GM23338 (cell line): ENCODE data around the gene HLA-DOB. TPM values are rescaled to one million over a fixed set of nuclear protein-coding genes. Genes with fewer than 3 reads are reported as not detected.

ENCODE experiments used
- ATAC-seq: fragments of 200-7000 bp; cut with Tn5 transposase; 3 replicates; pipeline ENCODE4 v1.9.1; 2020
- DNase-seq: peaks from one replicate; pipeline ENCODE4 v3.0.0-alpha.2; 2015; ENCODE audit warnings: low spot score
- H2AFZ ChIP-seq: fragments of 200-600 bp; sonication (generic); 2 replicates; pipeline ENCODE4 v1.8.0; 2016; ENCODE audit warnings: antibody characterized with exemption, mild to moderate bottlenecking, moderate library complexity
- H3F3A ChIP-seq: fragments of 200-600 bp; sonication (generic); replicated peaks from 2 replicates; pipeline ENCODE4 v1.8.0; 2017; ENCODE audit warnings: antibody characterized with exemption, mixed run types, low read depth
- H3K27ac ChIP-seq: fragments of 200-600 bp; sonication (generic); 2 replicates; pipeline ENCODE4 v1.6.1; 2016; ENCODE audit warnings: low read depth
- H3K27me3 ChIP-seq: fragments of 200-600 bp; sonication (generic); 2 replicates; pipeline ENCODE4 v1.8.0; 2016; ENCODE audit warnings: mild to moderate bottlenecking, mixed run types, moderate library complexity; ENCODE audit not compliant: insufficient read depth
- H3K36me3 ChIP-seq: fragments of 200-600 bp; sonication (generic); 2 replicates; pipeline ENCODE4 v1.8.0; 2016; ENCODE audit warnings: mild to moderate bottlenecking; ENCODE audit not compliant: insufficient read depth
- H3K4me1 ChIP-seq: fragments of 200-600 bp; sonication (generic); 2 replicates; pipeline ENCODE4 v1.8.0; 2016; ENCODE audit warnings: mild to moderate bottlenecking, moderate library complexity; ENCODE audit not compliant: insufficient read depth
- H3K4me2 ChIP-seq: fragments of 200-600 bp; sonication (generic); 2 replicates; pipeline ENCODE4 v1.7.1; 2017; ENCODE audit warnings: mixed run types
- H3K4me3 ChIP-seq: fragments of 200-600 bp; sonication (generic); 2 replicates; pipeline ENCODE4 v1.6.1; 2016; ENCODE audit warnings: mixed run types
- H3K79me2 ChIP-seq: fragments of 200-600 bp; sonication (generic); replicated peaks from 2 replicates; pipeline ENCODE4 v1.8.0; 2017; ENCODE audit warnings: mild to moderate bottlenecking; ENCODE audit not compliant: insufficient read depth
- H3K9me2 ChIP-seq: fragments of 200-600 bp; sonication (generic); 2 replicates; pipeline ENCODE4 v1.8.0; 2017; ENCODE audit not compliant: insufficient read depth
- H4K20me1 ChIP-seq: fragments of 200-600 bp; sonication (generic); replicated peaks from 2 replicates; pipeline ENCODE4 v1.8.0; 2017; ENCODE audit warnings: mild to moderate bottlenecking; ENCODE audit not compliant: insufficient read depth
- H3K27ac Mint-ChIP-seq: 2 replicates; pipeline ENCODE4 v1.8.0; 2020; ENCODE audit warnings: inconsistent platforms, mild to moderate bottlenecking, moderate library complexity, mixed read lengths
- H3K27me3 Mint-ChIP-seq: 3 replicates; pipeline ENCODE4 v1.8.0; 2022; ENCODE audit warnings: low read depth, mild to moderate bottlenecking, moderate library complexity, mixed read lengths, inconsistent platforms; ENCODE audit not compliant: insufficient read depth, poor library complexity
- H3K36me3 Mint-ChIP-seq: 3 replicates; pipeline ENCODE4 v1.8.0; 2021; ENCODE audit warnings: low read depth, mild to moderate bottlenecking, inconsistent platforms, moderate library complexity, mixed read lengths
- H3K4me1 Mint-ChIP-seq: 3 replicates; pipeline ENCODE4 v1.8.0; 2020; ENCODE audit warnings: mild to moderate bottlenecking, inconsistent platforms, mixed read lengths
- H3K4me3 Mint-ChIP-seq: 3 replicates; pipeline ENCODE4 v1.8.0; 2021; ENCODE audit warnings: moderate library complexity, mild to moderate bottlenecking, inconsistent platforms, mixed read lengths
- H3K9me3 Mint-ChIP-seq: 3 replicates; pipeline ENCODE4 v1.8.0; 2020; ENCODE audit warnings: moderate library complexity, mild to moderate bottlenecking, inconsistent platforms, mixed read lengths
- CREB1 ChIP-seq: fragments of 250-450 bp; sonication (Bioruptor Pico); IDR thresholded peaks from 2 replicates; pipeline ENCODE4 v1.5.0; 2020; ENCODE audit warnings: low read depth, mild to moderate bottlenecking, moderate library complexity
- EZH2 ChIP-seq: fragments of 200-600 bp; sonication (generic); IDR thresholded peaks from one replicate; pipeline ENCODE4 v1.8.0; 2017; ENCODE audit warnings: antibody characterized with exemption, mild to moderate bottlenecking, low read depth; ENCODE audit not compliant: unreplicated experiment
- EZH2phosphoT487 ChIP-seq: fragments of 200-600 bp; sonication (generic); IDR thresholded peaks from one replicate; pipeline ENCODE4 v1.8.1; 2018; ENCODE audit warnings: antibody characterized with exemption; ENCODE audit not compliant: unreplicated experiment
- JUNB ChIP-seq: IDR thresholded peaks from one replicate; pipeline ENCODE4 v1.6.1; 2016; ENCODE audit warnings: antibody characterized with exemption; ENCODE audit not compliant: unreplicated experiment
- NANOG ChIP-seq: IDR thresholded peaks from 2 replicates; pipeline ENCODE4 v1.6.1; 2016; ENCODE audit warnings: antibody characterized with exemption, borderline replicate concordance
- POLR2AphosphoS5 ChIP-seq: IDR thresholded peaks from 2 replicates; pipeline ENCODE4 v1.6.1; 2016; ENCODE audit warnings: antibody characterized with exemption, low read depth
- STAT1 ChIP-seq: IDR thresholded peaks from one replicate; pipeline ENCODE4 v1.6.1; 2016; ENCODE audit warnings: antibody characterized with exemption; ENCODE audit not compliant: unreplicated experiment
- ZNF114 ChIP-seq: fragments of 250-450 bp; sonication (Bioruptor Pico); IDR thresholded peaks from 2 replicates; pipeline ENCODE4 v1.5.0; 2020; ENCODE audit warnings: mild to moderate bottlenecking, moderate library complexity
- ZNF331 ChIP-seq: fragments of 250-450 bp; sonication (Bioruptor Pico); IDR thresholded peaks from 2 replicates; pipeline ENCODE4 v1.5.0; 2020; ENCODE audit warnings: low read depth, mild to moderate bottlenecking, moderate library complexity
- polyA plus RNA-seq: library from polyadenylated mRNA; unstranded; fragments of >200 nt; fragmentation: Nextera tagmentation; extraction: Ambion mirVana; gene quantifications from 2 replicates; pipeline ENCODE4 v1.2.1, GENCODE V29; 2016
- total RNA-seq: library from RNA; depleted of rRNA; stranded (reverse); fragments of >200 nt; shearing (Covaris generic); gene quantifications from 2 replicates; pipeline ENCODE4 v1.2.3, GENCODE V29; 2014
- TF ChIP-seq, protein P1 (sequence below): fragments of 250-450 bp; sonication (Bioruptor Pico); IDR thresholded peaks from 2 replicates; pipeline ENCODE4 v1.5.0; 2020; ENCODE audit warnings: mild to moderate bottlenecking, moderate library complexity
- TF ChIP-seq, protein P2 (sequence below): IDR thresholded peaks from 2 replicates; pipeline ENCODE4 v1.6.1; 2016; ENCODE audit warnings: antibody characterized with exemption
- TF ChIP-seq, protein P3 (sequence below): IDR thresholded peaks from one replicate; pipeline ENCODE4 v1.6.1; 2018; ENCODE audit warnings: antibody characterized with exemption; ENCODE audit not compliant: unreplicated experiment
- TF ChIP-seq, protein P4 (sequence below), 2 experiments: fragments of 200-600 bp in 1 of 2; sonication (generic) in 1 of 2; conservative IDR thresholded peaks; 2 replicates each; pipeline versions ENCODE4 v1.5.1 to v1.6.1; 2016 to 2017; ENCODE audit warnings: antibody characterized with exemption in 2 of 2, low read depth in 2 of 2, mild to moderate bottlenecking in 2 of 2, moderate library complexity in 1 of 2

Gene HLA-DOB
- total and polyA plus RNA-seq, 2 experiments from 2014 or later: not detected

DNA sequence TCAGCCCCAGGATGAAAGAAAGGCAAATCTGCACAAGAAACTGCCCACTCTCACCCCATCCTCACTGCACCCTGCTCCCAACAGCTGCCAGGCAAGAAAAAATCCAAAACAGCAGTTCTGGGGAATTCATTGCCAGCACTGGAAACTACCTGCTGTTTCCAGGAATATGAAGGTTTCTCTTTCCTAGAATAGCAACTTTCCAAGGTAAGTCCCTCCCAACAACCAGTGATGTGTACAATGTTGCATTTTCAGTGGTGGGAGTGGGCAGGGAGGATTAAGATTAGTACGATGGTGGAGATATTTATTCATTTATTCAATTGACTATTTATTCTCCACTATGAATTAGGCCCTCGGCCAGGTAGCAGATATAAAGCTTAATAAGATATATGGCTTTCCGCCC lies 10.2 kb upstream of the HLA-DOB start:
- Mint-ChIP-seq H3K9me3 (no peaks in the 10 kb centered on the region), H3K36me3 (peaks cover 3% of the 10 kb centered on the region; the same call in 1 of the 3 replicates), H3K4me3 (no peak overlapping the region), H3K27ac (no peak overlapping the region), H3K27me3 (no peaks in the 10 kb centered on the region), H3K4me1 (peaks cover 11% of the 10 kb centered on the region; the same call in 2 of the 3 replicates)
- 0 out of 2 replicates have a peak, but pooled peaks cover 3% of the 10 kb centered on the region for H3K36me3 ChIP-seq
- H3K79me2 ChIP-seq: no peaks in the 10 kb centered on the region
- 0 out of 2 replicates have a peak, but pooled peaks cover 6% of the 10 kb centered on the region for H4K20me1 ChIP-seq
- TF ChIP-seq, protein P1, sequence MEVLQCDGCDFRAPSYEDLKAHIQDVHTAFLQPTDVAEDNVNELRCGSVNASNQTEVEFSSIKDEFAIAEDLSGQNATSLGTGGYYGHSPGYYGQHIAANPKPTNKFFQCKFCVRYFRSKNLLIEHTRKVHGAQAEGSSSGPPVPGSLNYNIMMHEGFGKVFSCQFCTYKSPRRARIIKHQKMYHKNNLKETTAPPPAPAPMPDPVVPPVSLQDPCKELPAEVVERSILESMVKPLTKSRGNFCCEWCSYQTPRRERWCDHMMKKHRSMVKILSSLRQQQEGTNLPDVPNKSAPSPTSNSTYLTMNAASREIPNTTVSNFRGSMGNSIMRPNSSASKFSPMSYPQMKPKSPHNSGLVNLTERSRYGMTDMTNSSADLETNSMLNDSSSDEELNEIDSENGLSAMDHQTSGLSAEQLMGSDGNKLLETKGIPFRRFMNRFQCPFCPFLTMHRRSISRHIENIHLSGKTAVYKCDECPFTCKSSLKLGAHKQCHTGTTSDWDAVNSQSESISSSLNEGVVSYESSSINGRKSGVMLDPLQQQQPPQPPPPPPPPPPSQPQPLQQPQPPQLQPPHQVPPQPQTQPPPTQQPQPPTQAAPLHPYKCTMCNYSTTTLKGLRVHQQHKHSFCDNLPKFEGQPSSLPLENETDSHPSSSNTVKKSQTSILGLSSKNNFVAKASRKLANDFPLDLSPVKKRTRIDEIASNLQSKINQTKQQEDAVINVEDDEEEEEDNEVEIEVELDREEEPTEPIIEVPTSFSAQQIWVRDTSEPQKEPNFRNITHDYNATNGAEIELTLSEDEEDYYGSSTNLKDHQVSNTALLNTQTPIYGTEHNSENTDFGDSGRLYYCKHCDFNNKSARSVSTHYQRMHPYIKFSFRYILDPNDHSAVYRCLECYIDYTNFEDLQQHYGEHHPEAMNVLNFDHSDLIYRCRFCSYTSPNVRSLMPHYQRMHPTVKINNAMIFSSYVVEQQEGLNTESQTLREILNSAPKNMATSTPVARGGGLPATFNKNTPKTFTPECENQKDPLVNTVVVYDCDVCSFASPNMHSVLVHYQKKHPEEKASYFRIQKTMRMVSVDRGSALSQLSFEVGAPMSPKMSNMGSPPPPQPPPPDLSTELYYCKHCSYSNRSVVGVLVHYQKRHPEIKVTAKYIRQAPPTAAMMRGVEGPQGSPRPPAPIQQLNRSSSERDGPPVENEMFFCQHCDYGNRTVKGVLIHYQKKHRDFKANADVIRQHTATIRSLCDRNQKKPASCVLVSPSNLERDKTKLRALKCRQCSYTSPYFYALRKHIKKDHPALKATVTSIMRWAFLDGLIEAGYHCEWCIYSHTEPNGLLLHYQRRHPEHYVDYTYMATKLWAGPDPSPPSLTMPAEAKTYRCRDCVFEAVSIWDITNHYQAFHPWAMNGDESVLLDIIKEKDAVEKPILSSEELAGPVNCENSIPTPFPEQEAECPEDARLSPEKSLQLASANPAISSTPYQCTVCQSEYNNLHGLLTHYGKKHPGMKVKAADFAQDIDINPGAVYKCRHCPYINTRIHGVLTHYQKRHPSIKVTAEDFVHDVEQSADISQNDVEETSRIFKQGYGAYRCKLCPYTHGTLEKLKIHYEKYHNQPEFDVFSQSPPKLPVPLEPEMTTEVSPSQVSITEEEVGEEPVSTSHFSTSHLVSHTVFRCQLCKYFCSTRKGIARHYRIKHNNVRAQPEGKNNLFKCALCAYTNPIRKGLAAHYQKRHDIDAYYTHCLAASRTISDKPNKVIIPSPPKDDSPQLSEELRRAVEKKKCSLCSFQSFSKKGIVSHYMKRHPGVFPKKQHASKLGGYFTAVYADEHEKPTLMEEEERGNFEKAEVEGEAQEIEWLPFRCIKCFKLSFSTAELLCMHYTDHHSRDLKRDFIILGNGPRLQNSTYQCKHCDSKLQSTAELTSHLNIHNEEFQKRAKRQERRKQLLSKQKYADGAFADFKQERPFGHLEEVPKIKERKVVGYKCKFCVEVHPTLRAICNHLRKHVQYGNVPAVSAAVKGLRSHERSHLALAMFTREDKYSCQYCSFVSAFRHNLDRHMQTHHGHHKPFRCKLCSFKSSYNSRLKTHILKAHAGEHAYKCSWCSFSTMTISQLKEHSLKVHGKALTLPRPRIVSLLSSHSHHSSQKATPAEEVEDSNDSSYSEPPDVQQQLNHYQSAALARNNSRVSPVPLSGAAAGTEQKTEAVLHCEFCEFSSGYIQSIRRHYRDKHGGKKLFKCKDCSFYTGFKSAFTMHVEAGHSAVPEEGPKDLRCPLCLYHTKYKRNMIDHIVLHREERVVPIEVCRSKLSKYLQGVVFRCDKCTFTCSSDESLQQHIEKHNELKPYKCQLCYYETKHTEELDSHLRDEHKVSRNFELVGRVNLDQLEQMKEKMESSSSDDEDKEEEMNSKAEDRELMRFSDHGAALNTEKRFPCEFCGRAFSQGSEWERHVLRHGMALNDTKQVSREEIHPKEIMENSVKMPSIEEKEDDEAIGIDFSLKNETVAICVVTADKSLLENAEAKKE (CRISPR knock-in tag): no peak
- no peak for TF ChIP-seq JUNB
- TF ChIP-seq POLR2AphosphoS5: no peak
- no peak for TF ChIP-seq NANOG
- TF ChIP-seq, protein P2, sequence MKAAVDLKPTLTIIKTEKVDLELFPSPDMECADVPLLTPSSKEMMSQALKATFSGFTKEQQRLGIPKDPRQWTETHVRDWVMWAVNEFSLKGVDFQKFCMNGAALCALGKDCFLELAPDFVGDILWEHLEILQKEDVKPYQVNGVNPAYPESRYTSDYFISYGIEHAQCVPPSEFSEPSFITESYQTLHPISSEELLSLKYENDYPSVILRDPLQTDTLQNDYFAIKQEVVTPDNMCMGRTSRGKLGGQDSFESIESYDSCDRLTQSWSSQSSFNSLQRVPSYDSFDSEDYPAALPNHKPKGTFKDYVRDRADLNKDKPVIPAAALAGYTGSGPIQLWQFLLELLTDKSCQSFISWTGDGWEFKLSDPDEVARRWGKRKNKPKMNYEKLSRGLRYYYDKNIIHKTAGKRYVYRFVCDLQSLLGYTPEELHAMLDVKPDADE: no peak
- TF ChIP-seq, protein P3, sequence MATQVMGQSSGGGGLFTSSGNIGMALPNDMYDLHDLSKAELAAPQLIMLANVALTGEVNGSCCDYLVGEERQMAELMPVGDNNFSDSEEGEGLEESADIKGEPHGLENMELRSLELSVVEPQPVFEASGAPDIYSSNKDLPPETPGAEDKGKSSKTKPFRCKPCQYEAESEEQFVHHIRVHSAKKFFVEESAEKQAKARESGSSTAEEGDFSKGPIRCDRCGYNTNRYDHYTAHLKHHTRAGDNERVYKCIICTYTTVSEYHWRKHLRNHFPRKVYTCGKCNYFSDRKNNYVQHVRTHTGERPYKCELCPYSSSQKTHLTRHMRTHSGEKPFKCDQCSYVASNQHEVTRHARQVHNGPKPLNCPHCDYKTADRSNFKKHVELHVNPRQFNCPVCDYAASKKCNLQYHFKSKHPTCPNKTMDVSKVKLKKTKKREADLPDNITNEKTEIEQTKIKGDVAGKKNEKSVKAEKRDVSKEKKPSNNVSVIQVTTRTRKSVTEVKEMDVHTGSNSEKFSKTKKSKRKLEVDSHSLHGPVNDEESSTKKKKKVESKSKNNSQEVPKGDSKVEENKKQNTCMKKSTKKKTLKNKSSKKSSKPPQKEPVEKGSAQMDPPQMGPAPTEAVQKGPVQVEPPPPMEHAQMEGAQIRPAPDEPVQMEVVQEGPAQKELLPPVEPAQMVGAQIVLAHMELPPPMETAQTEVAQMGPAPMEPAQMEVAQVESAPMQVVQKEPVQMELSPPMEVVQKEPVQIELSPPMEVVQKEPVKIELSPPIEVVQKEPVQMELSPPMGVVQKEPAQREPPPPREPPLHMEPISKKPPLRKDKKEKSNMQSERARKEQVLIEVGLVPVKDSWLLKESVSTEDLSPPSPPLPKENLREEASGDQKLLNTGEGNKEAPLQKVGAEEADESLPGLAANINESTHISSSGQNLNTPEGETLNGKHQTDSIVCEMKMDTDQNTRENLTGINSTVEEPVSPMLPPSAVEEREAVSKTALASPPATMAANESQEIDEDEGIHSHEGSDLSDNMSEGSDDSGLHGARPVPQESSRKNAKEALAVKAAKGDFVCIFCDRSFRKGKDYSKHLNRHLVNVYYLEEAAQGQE: no peak
- no peak for TF ChIP-seq ZNF114 (CRISPR knock-in tag)
- no peak for TF ChIP-seq STAT1
- no peak for TF ChIP-seq EZH2
- no peak for TF ChIP-seq ZNF331
- TF ChIP-seq EZH2phosphoT487: no peak
- TF ChIP-seq, protein P4, sequence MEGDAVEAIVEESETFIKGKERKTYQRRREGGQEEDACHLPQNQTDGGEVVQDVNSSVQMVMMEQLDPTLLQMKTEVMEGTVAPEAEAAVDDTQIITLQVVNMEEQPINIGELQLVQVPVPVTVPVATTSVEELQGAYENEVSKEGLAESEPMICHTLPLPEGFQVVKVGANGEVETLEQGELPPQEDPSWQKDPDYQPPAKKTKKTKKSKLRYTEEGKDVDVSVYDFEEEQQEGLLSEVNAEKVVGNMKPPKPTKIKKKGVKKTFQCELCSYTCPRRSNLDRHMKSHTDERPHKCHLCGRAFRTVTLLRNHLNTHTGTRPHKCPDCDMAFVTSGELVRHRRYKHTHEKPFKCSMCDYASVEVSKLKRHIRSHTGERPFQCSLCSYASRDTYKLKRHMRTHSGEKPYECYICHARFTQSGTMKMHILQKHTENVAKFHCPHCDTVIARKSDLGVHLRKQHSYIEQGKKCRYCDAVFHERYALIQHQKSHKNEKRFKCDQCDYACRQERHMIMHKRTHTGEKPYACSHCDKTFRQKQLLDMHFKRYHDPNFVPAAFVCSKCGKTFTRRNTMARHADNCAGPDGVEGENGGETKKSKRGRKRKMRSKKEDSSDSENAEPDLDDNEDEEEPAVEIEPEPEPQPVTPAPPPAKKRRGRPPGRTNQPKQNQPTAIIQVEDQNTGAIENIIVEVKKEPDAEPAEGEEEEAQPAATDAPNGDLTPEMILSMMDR (conservative IDR thresholded peaks at IDR 0.05; ENCODE audit: low read depth in 2 of 2): no peak
- TF ChIP-seq CREB1: no peak
- DNase-seq (no peak), ATAC-seq (no peak)
- H3K27ac ChIP-seq: no peak overlapping the region
- no peak overlapping the region for H3K4me3 ChIP-seq
- H3K27me3 ChIP-seq: no peaks in the 10 kb centered on the region
- H3K9me2 ChIP-seq: no peaks in the 10 kb centered on the region
- H3K4me1 ChIP-seq: no peaks in the 10 kb centered on the region
- no peak overlapping the region for H3K4me2 ChIP-seq
- H2AFZ ChIP-seq: no peak overlapping the region
- no peaks in the 10 kb centered on the region for H3F3A ChIP-seq
